ENCODE measurements around the gene CLIC6.

CLIC6 gene

GRCh38 chr21:34730194-34730593 is 61.4 kb downstream of the CLIC6 start:
- no peak for DNase-seq

GRCh38 chr21:34730756-34731445 is 62.1 kb downstream of the CLIC6 start:
- DNase-seq, result no peak

- DNase-seq, result no peak
Measured at GRCh38 chr21:34732388-34732821, 63.6 kb downstream of the CLIC6 start.

GRCh38 chr21:34733852-34734251 is 65.1 kb downstream of the CLIC6 start:
- no peak for DNase-seq

- no peak for DNase-seq
Measured at GRCh38 chr21:34734696-34735095, 65.9 kb downstream of the CLIC6 start.

- no peak for DNase-seq
Measured at GRCh38 chr21:34736116-34736874, 67.5 kb downstream of the CLIC6 start.

- DNase-seq, result no peak
Measured at GRCh38 chr21:34737115-34737514, 68.3 kb downstream of the CLIC6 start.

- DNase-seq, result no peak
Measured at GRCh38 chr21:34740198-34740597, 71.4 kb downstream of the CLIC6 start.

- DNase-seq, result no peak
Measured at GRCh38 chr21:34743285-34743684, 74.5 kb downstream of the CLIC6 start.

- DNase-seq, result no peak
Measured at GRCh38 chr21:34743831-34744230, 75.0 kb downstream of the CLIC6 start.

GRCh38 chr21:34744801-34745200 is 76.0 kb downstream of the CLIC6 start:
- no peak for DNase-seq

GRCh38 chr21:34745557-34746255 is 76.9 kb downstream of the CLIC6 start:
- DNase-seq, result peak; percentile 37 to 45

GRCh38 chr21:34748862-34749261 is 80.1 kb downstream of the CLIC6 start:
- no peak for DNase-seq

- DNase-seq, result no peak
Measured at GRCh38 chr21:34754690-34755647, 86.2 kb downstream of the CLIC6 start.

GRCh38 chr21:34761758-34762330 is 93.0 kb downstream of the CLIC6 start:
- no peak for DNase-seq

GRCh38 chr21:34762786-34763185 is 94.0 kb downstream of the CLIC6 start:
- no peak for DNase-seq

- DNase-seq, result no peak
Measured at GRCh38 chr21:34764715-34765284, 96.0 kb downstream of the CLIC6 start.

- no peak for DNase-seq
Measured at GRCh38 chr21:34765619-34766018, 96.8 kb downstream of the CLIC6 start.

GRCh38 chr21:34766862-34767261 is 98.1 kb downstream of the CLIC6 start:
- no peak for DNase-seq
